GM12873 (cell line): ENCODE measurements around the gene MAP3K20.

Source experiments
- CTCF ChIP-seq: IDR thresholded peaks from 2 replicates; pipeline ENCODE4 v1.5.1; 2012; ENCODE audit warnings: low read depth, mild to moderate bottlenecking, moderate library complexity, low read length, control low read depth; ENCODE audit not compliant: insufficient read depth; ENCODE audit errors: missing control alignments

MAP3K20 gene

GRCh38 chr2:173091910-173092309, 16.3 kb downstream of the MAP3K20 start:
- no peak for TF ChIP-seq CTCF

GRCh38 chr2:173092844-173093402, 17.3 kb downstream of the MAP3K20 start:
- TF ChIP-seq CTCF = no peak

- no peak for TF ChIP-seq CTCF
Measured at GRCh38 chr2:173094731-173095130, 19.1 kb downstream of the MAP3K20 start.

- no peak for TF ChIP-seq CTCF
Measured at GRCh38 chr2:173095356-173095755, 19.7 kb downstream of the MAP3K20 start.

GRCh38 chr2:173099271-173099670, 23.6 kb downstream of the MAP3K20 start:
- TF ChIP-seq CTCF = no peak

GRCh38 chr2:173099804-173100203, 24.2 kb downstream of the MAP3K20 start:
- TF ChIP-seq CTCF = no peak

GRCh38 chr2:173101687-173102086, 26.0 kb downstream of the MAP3K20 start:
- TF ChIP-seq CTCF = no peak
